VCaP (cell line): ENCODE data around the gene TGFBRAP1.

Experiments
- H3K27ac ChIP-seq: fragments of 450-650 bp; 2 replicates; pipeline ENCODE4 v1.5.1; 2017
- TF ChIP-seq, protein P1 (sequence below): fragments of 450-650 bp; conservative IDR thresholded peaks from 2 replicates; pipeline ENCODE4 v1.5.1; 2017; ENCODE audit warnings: mild to moderate bottlenecking, moderate library complexity

TGFBRAP1 gene

DNA sequence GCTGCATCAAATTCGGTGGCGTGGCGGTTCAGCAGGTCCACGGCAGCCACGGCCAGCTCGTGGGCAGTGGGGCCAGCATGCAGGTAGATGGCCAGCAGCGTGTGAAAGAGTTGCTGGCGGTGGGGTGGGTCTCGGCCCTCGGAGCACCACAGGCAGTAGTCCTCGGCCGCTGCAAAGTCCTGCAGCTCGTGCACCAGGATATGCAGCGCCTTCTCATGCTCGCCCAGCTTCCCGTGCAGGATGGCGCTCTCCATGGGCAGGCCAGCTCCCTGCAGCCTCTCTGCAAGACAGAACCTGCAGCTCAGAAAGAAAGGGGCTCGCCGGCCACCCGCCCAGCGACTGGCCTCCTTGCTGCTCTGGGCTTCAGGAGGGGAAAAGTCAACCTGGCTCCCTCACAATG, 60.1 kb downstream of the TGFBRAP1 start:
- TF ChIP-seq, protein P1, sequence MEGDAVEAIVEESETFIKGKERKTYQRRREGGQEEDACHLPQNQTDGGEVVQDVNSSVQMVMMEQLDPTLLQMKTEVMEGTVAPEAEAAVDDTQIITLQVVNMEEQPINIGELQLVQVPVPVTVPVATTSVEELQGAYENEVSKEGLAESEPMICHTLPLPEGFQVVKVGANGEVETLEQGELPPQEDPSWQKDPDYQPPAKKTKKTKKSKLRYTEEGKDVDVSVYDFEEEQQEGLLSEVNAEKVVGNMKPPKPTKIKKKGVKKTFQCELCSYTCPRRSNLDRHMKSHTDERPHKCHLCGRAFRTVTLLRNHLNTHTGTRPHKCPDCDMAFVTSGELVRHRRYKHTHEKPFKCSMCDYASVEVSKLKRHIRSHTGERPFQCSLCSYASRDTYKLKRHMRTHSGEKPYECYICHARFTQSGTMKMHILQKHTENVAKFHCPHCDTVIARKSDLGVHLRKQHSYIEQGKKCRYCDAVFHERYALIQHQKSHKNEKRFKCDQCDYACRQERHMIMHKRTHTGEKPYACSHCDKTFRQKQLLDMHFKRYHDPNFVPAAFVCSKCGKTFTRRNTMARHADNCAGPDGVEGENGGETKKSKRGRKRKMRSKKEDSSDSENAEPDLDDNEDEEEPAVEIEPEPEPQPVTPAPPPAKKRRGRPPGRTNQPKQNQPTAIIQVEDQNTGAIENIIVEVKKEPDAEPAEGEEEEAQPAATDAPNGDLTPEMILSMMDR, result no peak
- H3K27ac ChIP-seq, result no peak overlapping the region

DNA sequence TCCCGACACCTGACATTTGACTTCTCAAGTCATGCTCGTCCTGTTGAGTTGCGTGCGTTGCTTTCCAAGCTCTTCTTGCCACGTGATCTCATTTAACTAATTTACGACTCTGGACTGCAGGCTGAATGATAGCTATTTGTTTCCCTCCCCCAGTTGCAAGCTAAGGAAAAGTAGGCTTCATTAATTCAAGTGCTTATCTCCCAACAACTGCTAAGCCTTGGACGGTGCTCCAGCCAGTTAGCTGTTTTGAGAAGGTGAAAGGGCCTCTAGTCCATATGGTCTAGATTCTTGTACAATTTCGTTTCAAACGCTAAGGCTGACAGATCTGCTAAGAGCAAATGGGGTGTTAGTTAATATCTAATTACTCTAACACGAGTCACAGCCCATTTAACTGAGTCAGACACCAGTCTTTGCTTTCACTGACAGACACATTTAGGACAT, 66.9 kb downstream of the TGFBRAP1 start:
- TF ChIP-seq, protein P1, result no peak
- H3K27ac ChIP-seq, result no peak overlapping the region

DNA sequence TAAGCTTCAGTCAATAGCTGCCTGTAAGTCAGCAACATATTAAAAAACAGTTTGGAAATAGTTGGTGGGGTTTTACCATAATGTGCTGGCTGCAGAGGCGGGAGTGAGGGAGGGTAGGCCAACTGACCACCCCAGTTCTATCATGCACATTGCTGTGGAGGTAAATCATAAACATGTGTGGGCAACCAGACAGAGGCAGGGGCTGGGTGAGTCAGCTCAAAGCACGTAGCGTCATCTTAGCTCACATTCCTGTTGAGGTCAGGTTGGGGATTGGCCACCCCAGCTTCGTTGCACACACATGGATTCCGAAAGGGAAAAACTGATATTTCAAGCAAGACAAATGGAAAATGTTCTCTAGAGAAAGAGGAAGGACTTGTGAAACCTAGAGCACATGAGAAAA, 68.5 kb downstream of the TGFBRAP1 start:
- H3K27ac ChIP-seq, result no peak overlapping the region
- TF ChIP-seq, protein P1, result no peak

DNA sequence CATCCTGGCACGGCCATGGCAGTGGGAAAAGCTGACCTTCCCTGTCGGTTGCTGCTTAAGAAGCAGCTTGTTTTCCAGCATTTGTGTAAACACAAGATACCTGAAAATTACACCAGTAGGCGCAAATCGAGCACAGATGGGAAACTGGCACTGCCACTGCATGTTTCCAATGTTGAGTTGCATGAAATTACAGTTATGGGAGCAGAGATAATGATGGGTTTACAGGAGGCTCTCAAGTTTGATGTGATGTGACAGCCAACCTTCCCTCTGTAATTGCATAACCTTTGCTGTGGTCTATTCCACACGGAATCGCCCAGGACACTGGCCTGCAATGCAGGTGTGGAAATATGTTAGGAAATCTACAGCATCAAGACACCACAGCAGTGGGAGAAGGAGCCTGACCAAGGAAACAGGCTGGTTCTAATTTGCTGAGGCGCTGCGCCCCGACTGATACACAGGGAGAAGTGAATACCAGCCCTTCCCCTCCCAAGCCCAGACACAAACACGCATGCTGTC, 70.6 kb downstream of the TGFBRAP1 start:
- TF ChIP-seq, protein P1, result no peak
- no peak overlapping the region for H3K27ac ChIP-seq

DNA sequence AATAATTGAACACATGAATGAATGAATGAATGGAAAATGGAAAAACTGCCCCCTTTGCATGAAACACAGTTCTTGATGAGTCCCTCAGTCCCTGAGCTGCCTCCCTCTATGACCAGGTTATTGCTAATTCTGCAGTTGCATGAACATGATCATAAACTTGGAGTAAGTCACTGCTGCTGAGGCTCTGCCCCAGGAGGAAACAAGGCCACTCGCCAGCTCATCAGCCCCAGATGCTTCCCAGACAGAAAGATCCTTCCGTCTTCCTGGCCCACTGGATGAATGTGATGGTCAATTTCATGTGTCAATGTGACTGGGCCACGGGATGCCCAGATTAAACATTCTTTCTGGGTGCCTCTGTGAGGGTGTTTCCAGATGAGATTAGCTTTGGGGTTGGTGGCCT, 71.6 kb downstream of the TGFBRAP1 start:
- no peak overlapping the region for H3K27ac ChIP-seq
- TF ChIP-seq, protein P1, result no peak

DNA sequence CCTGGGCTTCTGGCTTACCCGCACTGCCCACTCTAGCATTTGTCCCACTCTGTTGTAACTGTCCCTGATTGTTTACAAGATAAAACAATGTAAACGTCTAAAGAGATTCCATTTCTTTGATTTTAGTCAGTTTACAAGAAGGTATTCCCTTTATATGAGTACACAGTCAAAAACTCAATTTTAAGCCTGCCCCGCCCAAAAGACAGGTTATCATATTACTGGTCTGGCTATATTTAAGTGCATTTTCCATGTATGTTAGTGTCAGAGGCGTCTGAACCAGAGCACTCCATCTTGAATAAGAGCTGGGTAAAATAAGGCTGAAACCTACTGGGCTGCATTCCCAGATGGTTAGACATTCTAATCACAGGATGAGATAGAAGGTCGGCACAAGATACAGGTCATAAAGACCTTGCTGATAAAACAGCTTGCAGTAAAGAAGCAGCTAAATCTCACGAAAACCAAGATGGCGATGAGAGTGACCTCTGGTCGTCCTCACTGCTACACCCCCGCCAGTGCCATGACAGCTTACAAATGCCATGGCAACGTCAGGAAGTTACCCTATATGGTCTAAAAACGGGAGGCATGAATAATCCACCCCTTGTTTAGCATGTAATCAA, 73.0 kb downstream of the TGFBRAP1 start:
- TF ChIP-seq, protein P1, result no peak

GRCh38 chr2:105255979-105256378, 73.6 kb downstream of the TGFBRAP1 start:
- TF ChIP-seq, protein P1, result no peak

More for the DNA sequence above, 73.0 kb downstream of the TGFBRAP1 start:
- H3K27ac ChIP-seq, result no peak overlapping the region

More at GRCh38 chr2:105255979-105256378, 73.6 kb downstream of the TGFBRAP1 start:
- H3K27ac ChIP-seq, result no peak overlapping the region
